ENCODE data around the gene LRFN3.

DNA sequence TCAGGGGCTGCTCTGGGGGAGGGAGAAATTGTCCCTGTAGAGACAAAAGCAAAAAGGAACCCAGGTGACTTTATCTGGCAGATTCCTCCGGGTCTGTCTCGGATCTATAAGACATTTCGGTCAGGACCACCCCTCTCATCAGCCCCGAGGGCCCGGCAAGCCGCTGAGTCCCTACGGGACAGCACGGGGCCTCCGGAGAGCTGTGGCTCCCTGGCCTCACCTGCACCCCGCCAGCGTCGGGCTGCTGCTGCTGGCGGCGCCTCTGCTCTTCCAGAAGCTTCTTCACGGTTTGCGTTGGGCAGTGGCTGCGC is 37.7 kb upstream of the LRFN3 start:
- TF ChIP-seq POLR2A (IDR thresholded peaks at IDR 0.05; ENCODE audit: low read length) = peak; percentile 11
- no peak for TF ChIP-seq GATA1 (IDR thresholded peaks at IDR 0.05; ENCODE audit: low read depth, low read length)
